GM12873 (cell line): ENCODE results near the gene MRPL2.

Source experiments
- TF ChIP-seq, protein P1 (sequence below): IDR thresholded peaks from 2 replicates; pipeline ENCODE4 v1.5.1; 2012; ENCODE audit warnings: low read depth, mild to moderate bottlenecking, moderate library complexity, low read length, control low read depth; ENCODE audit not compliant: insufficient read depth; ENCODE audit errors: missing control alignments

MRPL2 gene

DNA sequence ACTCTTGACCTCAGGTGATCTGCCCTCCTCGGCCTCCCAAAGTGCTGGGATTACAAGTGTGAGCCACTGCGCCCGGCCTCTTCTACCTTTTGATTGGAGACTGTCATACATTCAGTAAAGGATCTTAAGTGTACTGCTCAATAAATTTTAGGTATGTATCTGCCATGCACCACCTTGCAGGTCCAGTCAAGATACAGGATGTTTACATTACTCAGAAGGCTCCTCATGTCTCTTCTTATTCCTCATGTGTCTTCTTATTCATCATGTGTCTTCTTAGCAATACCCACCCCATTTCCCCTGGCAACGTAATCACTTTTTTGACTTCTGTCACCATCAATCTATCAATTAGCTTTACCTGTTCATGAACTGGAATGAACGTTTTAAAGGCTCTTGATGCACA, 53.4 kb downstream of the MRPL2 start:
- TF ChIP-seq, protein P1, sequence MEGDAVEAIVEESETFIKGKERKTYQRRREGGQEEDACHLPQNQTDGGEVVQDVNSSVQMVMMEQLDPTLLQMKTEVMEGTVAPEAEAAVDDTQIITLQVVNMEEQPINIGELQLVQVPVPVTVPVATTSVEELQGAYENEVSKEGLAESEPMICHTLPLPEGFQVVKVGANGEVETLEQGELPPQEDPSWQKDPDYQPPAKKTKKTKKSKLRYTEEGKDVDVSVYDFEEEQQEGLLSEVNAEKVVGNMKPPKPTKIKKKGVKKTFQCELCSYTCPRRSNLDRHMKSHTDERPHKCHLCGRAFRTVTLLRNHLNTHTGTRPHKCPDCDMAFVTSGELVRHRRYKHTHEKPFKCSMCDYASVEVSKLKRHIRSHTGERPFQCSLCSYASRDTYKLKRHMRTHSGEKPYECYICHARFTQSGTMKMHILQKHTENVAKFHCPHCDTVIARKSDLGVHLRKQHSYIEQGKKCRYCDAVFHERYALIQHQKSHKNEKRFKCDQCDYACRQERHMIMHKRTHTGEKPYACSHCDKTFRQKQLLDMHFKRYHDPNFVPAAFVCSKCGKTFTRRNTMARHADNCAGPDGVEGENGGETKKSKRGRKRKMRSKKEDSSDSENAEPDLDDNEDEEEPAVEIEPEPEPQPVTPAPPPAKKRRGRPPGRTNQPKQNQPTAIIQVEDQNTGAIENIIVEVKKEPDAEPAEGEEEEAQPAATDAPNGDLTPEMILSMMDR: no peak
